GM23338 (cell line): ENCODE results near the gene STOM. TPM values are rescaled to one million over a fixed set of nuclear protein-coding genes. Genes with fewer than 3 reads are reported as not detected.

Experiments used
- ATAC-seq: fragments of 200-7000 bp; cut with Tn5 transposase; 3 replicates; pipeline ENCODE4 v1.9.1; 2020
- DNase-seq: peaks from one replicate; pipeline ENCODE4 v3.0.0-alpha.2; 2015; ENCODE audit warnings: low spot score
- H2AFZ ChIP-seq: fragments of 200-600 bp; sonication (generic); 2 replicates; pipeline ENCODE4 v1.8.0; 2016; ENCODE audit warnings: antibody characterized with exemption, mild to moderate bottlenecking, moderate library complexity
- H3F3A ChIP-seq: fragments of 200-600 bp; sonication (generic); replicated peaks from 2 replicates; pipeline ENCODE4 v1.8.0; 2017; ENCODE audit warnings: antibody characterized with exemption, mixed run types, low read depth
- H3K27ac ChIP-seq: fragments of 200-600 bp; sonication (generic); 2 replicates; pipeline ENCODE4 v1.6.1; 2016; ENCODE audit warnings: low read depth
- H3K27me3 ChIP-seq: fragments of 200-600 bp; sonication (generic); 2 replicates; pipeline ENCODE4 v1.8.0; 2016; ENCODE audit warnings: mild to moderate bottlenecking, mixed run types, moderate library complexity; ENCODE audit not compliant: insufficient read depth
- H3K36me3 ChIP-seq: fragments of 200-600 bp; sonication (generic); 2 replicates; pipeline ENCODE4 v1.8.0; 2016; ENCODE audit warnings: mild to moderate bottlenecking; ENCODE audit not compliant: insufficient read depth
- H3K4me1 ChIP-seq: fragments of 200-600 bp; sonication (generic); 2 replicates; pipeline ENCODE4 v1.8.0; 2016; ENCODE audit warnings: mild to moderate bottlenecking, moderate library complexity; ENCODE audit not compliant: insufficient read depth
- H3K4me2 ChIP-seq: fragments of 200-600 bp; sonication (generic); 2 replicates; pipeline ENCODE4 v1.7.1; 2017; ENCODE audit warnings: mixed run types
- H3K4me3 ChIP-seq: fragments of 200-600 bp; sonication (generic); 2 replicates; pipeline ENCODE4 v1.6.1; 2016; ENCODE audit warnings: mixed run types
- H3K79me2 ChIP-seq: fragments of 200-600 bp; sonication (generic); replicated peaks from 2 replicates; pipeline ENCODE4 v1.8.0; 2017; ENCODE audit warnings: mild to moderate bottlenecking; ENCODE audit not compliant: insufficient read depth
- H3K9me2 ChIP-seq: fragments of 200-600 bp; sonication (generic); 2 replicates; pipeline ENCODE4 v1.8.0; 2017; ENCODE audit not compliant: insufficient read depth
- H4K20me1 ChIP-seq: fragments of 200-600 bp; sonication (generic); replicated peaks from 2 replicates; pipeline ENCODE4 v1.8.0; 2017; ENCODE audit warnings: mild to moderate bottlenecking; ENCODE audit not compliant: insufficient read depth
- H3K27ac Mint-ChIP-seq: 2 replicates; pipeline ENCODE4 v1.8.0; 2020; ENCODE audit warnings: inconsistent platforms, mild to moderate bottlenecking, moderate library complexity, mixed read lengths
- H3K27me3 Mint-ChIP-seq: 3 replicates; pipeline ENCODE4 v1.8.0; 2022; ENCODE audit warnings: low read depth, mild to moderate bottlenecking, moderate library complexity, mixed read lengths, inconsistent platforms; ENCODE audit not compliant: insufficient read depth, poor library complexity
- H3K36me3 Mint-ChIP-seq: 3 replicates; pipeline ENCODE4 v1.8.0; 2021; ENCODE audit warnings: low read depth, mild to moderate bottlenecking, inconsistent platforms, moderate library complexity, mixed read lengths
- H3K4me1 Mint-ChIP-seq: 3 replicates; pipeline ENCODE4 v1.8.0; 2020; ENCODE audit warnings: mild to moderate bottlenecking, inconsistent platforms, mixed read lengths
- H3K4me3 Mint-ChIP-seq: 3 replicates; pipeline ENCODE4 v1.8.0; 2021; ENCODE audit warnings: moderate library complexity, mild to moderate bottlenecking, inconsistent platforms, mixed read lengths
- H3K9me3 Mint-ChIP-seq: 3 replicates; pipeline ENCODE4 v1.8.0; 2020; ENCODE audit warnings: moderate library complexity, mild to moderate bottlenecking, inconsistent platforms, mixed read lengths
- CTCF ChIP-seq, 2 experiments: fragments of 200-600 bp in 1 of 2; sonication (generic) in 1 of 2; conservative IDR thresholded peaks; 2 replicates each; pipeline versions ENCODE4 v1.5.1 to v1.6.1; 2016 to 2017; ENCODE audit warnings: antibody characterized with exemption in 2 of 2, low read depth in 2 of 2, mild to moderate bottlenecking in 2 of 2, moderate library complexity in 1 of 2
- NANOG ChIP-seq: IDR thresholded peaks from 2 replicates; pipeline ENCODE4 v1.6.1; 2016; ENCODE audit warnings: antibody characterized with exemption, borderline replicate concordance
- POLR2AphosphoS5 ChIP-seq: IDR thresholded peaks from 2 replicates; pipeline ENCODE4 v1.6.1; 2016; ENCODE audit warnings: antibody characterized with exemption, low read depth
- REST ChIP-seq: IDR thresholded peaks from one replicate; pipeline ENCODE4 v1.6.1; 2018; ENCODE audit warnings: antibody characterized with exemption; ENCODE audit not compliant: unreplicated experiment
- ZNF114 ChIP-seq: fragments of 250-450 bp; sonication (Bioruptor Pico); IDR thresholded peaks from 2 replicates; pipeline ENCODE4 v1.5.0; 2020; ENCODE audit warnings: mild to moderate bottlenecking, moderate library complexity
- ZNF462 ChIP-seq: fragments of 250-450 bp; sonication (Bioruptor Pico); IDR thresholded peaks from 2 replicates; pipeline ENCODE4 v1.5.0; 2020; ENCODE audit warnings: mild to moderate bottlenecking, moderate library complexity
- polyA plus RNA-seq: library from polyadenylated mRNA; unstranded; fragments of >200 nt; fragmentation: Nextera tagmentation; extraction: Ambion mirVana; gene quantifications from 2 replicates; pipeline ENCODE4 v1.2.1, GENCODE V29; 2016
- total RNA-seq: library from RNA; depleted of rRNA; stranded (reverse); fragments of >200 nt; shearing (Covaris generic); gene quantifications from 2 replicates; pipeline ENCODE4 v1.2.3, GENCODE V29; 2014

STOM gene
- total and polyA plus RNA-seq, 2 experiments from 2014 or later: 29.4 to 51.1 TPM

- TF ChIP-seq REST: peak; percentile 50
Observed at GRCh38 chr9:121318631-121319382, 51.2 kb downstream of the STOM start (continued).

- DNase-seq (no peak), ATAC-seq (no peak)
- H3K27ac ChIP-seq: no peak overlapping the region
- no peaks in the 10 kb centered on the region for H3K79me2 ChIP-seq
- H3F3A ChIP-seq: no peaks in the 10 kb centered on the region
- no peaks in the 10 kb centered on the region for H4K20me1 ChIP-seq
- H2AFZ ChIP-seq: no peak overlapping the region
- no peaks in the 10 kb centered on the region for H3K27me3 ChIP-seq
- H3K9me2 ChIP-seq: no peaks in the 10 kb centered on the region
- no peaks in the 10 kb centered on the region for H3K36me3 ChIP-seq
- no peaks in the 10 kb centered on the region; the same call in 2 of the 3 replicates for H3K9me3 Mint-ChIP-seq
- H3K4me1 ChIP-seq: no peaks in the 10 kb centered on the region; the same call in 1 of the 2 replicates
- no peak overlapping the region for H3K4me3 ChIP-seq
- no peak overlapping the region for H3K4me3 Mint-ChIP-seq
- H3K4me2 ChIP-seq: no peak overlapping the region
- no peak overlapping the region for H3K27ac Mint-ChIP-seq
- H3K27me3 Mint-ChIP-seq: peaks cover 2% of the 10 kb centered on the region
- H3K36me3 Mint-ChIP-seq: peaks cover 39% of the 10 kb centered on the region
- no peaks in the 10 kb centered on the region for H3K4me1 Mint-ChIP-seq
- no peak for TF ChIP-seq NANOG
- no peak for TF ChIP-seq REST
- TF ChIP-seq ZNF462 (CRISPR knock-in tag): no peak
- TF ChIP-seq ZNF114 (CRISPR knock-in tag): no peak
- TF ChIP-seq CTCF (conservative IDR thresholded peaks at IDR 0.05; ENCODE audit: low read depth in 2 of 2): no peak
- TF ChIP-seq POLR2AphosphoS5: no peak
Observed at GRCh38 chr9:121317737-121318630, 52.1 kb downstream of the STOM start.
